RWPE2 (cell line): Measurements from ENCODE around the gene EFNA3.

Experiments
- ATAC-seq: fragments of 200-7000 bp; cut with Tn5 transposase; 3 replicates; pipeline ENCODE4 v1.9.1; 2021; ENCODE audit warnings: low read depth
- DNase-seq: peaks from one replicate; pipeline ENCODE4 v3.0.0-alpha.2; 2020; ENCODE audit warnings: low spot score
- H3K27ac ChIP-seq: fragments of 450-650 bp; 2 replicates; pipeline ENCODE4 v1.5.1; 2017; ENCODE audit warnings: mild to moderate bottlenecking; ENCODE audit not compliant: poor library complexity, severe bottlenecking
- H3K27me3 ChIP-seq: fragments of 250-450 bp; sonication (Bioruptor Pico); 2 replicates; pipeline ENCODE4 v1.5.1; 2021; ENCODE audit warnings: mild to moderate bottlenecking, moderate library complexity; ENCODE audit not compliant: insufficient read depth, poor library complexity, severe bottlenecking
- H3K36me3 ChIP-seq: fragments of 250-450 bp; sonication (Bioruptor Pico); 2 replicates; pipeline ENCODE4 v1.5.1; 2020; ENCODE audit warnings: low read depth, mild to moderate bottlenecking, moderate library complexity
- H3K4me1 ChIP-seq: fragments of 250-450 bp; sonication (Bioruptor Pico); 2 replicates; pipeline ENCODE4 v1.5.1; 2021; ENCODE audit warnings: mild to moderate bottlenecking, moderate library complexity; ENCODE audit not compliant: insufficient read depth, poor library complexity, severe bottlenecking
- H3K4me3 ChIP-seq: fragments of 250-450 bp; sonication (Bioruptor Pico); 2 replicates; pipeline ENCODE4 v1.5.1; 2021; ENCODE audit warnings: mild to moderate bottlenecking, moderate library complexity; ENCODE audit not compliant: severe bottlenecking
- H3K9me3 ChIP-seq: fragments of 250-450 bp; sonication (Bioruptor Pico); 2 replicates; pipeline ENCODE4 v1.5.1; 2021; ENCODE audit warnings: mild to moderate bottlenecking, moderate library complexity; ENCODE audit not compliant: severe bottlenecking
- CTCF ChIP-seq: fragments of 450-650 bp; IDR thresholded peaks from one replicate; pipeline ENCODE4 v1.5.1; 2017; ENCODE audit warnings: mild to moderate bottlenecking, moderate library complexity; ENCODE audit not compliant: poor library complexity, severe bottlenecking

EFNA3 gene

DNA sequence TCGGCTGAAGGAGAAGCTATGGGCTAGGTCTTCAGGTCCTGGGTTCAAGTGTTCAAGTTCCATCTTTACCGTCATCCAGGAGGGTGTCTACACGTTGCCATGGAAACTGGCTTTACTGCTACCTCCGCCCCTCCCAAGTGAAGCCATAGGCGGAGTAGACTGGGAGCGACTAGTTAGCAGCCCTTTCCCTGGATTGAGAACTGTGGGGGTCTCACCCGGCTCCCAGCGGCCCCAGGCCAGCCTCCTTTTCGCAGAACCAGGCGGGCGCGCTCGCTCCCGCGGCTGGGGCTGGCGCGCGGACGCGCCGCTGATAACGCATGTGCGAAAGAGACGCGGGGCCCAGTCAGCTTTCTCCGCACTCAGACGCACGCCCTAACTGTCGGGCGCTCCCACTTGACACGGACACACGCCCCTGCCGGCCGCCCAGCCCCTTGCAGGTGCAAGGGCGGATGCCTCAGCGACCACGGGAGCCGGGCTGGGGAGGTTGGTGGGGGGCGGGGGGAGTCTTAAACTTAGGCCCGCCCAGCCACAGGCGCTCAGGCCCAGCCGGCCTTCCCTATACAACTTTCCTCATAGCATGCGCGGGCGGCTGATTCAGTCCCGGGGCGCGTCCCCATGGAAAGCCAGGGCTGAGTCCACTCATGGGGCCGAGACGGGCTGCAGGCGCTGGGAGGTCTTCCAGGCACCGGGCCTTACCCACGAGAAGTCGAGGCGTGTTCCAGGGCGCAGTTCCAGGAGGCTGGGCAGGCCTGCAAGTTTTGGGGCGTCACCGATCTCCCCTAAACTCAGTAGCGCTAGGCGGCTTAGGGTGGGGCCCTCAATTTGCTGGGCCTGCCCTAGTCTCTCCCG, 7.7 kb upstream of the EFNA3 start:
- peak; percentile 82 for DNase-seq
- H3K27ac ChIP-seq, result no peak overlapping the region
- no peaks in the 10 kb centered on the region for H3K27me3 ChIP-seq
- H3K4me1 ChIP-seq, result no peaks in the 10 kb centered on the region
- no peaks in the 10 kb centered on the region for H3K36me3 ChIP-seq
- ATAC-seq, result peak; percentile 86
- peak; percentile 44 for TF ChIP-seq CTCF
- H3K4me3 ChIP-seq, result peak overlapping the region; percentile 23
- H3K9me3 ChIP-seq, result no peaks in the 10 kb centered on the region

DNA sequence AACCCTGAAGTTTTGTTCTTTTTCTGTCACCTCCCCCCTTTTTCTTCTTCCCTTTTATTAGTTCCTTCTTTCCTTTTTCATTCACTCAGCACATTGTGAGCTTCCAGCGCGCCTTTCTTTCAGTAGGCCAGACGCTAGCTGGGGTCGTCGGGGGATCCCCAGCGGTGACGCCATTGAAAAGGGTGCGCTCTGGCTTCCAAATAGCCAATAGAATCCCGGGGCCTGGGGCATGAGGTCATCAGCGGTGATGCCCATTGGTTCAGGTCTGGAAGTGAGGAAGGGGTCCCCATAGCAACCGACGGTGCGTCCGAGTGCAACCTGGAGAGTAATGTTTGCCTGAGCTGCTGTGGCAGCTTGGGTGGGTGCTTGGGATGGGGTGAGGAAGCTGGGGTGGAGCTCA, 6.9 kb upstream of the EFNA3 start:
- ATAC-seq (no peak), DNase-seq (no peak)
- no peak for TF ChIP-seq CTCF
- H3K36me3 ChIP-seq, result no peaks in the 10 kb centered on the region
- H3K4me3 ChIP-seq, result no peak overlapping the region
- no peaks in the 10 kb centered on the region for H3K27me3 ChIP-seq
- no peaks in the 10 kb centered on the region for H3K9me3 ChIP-seq
- H3K27ac ChIP-seq, result no peak overlapping the region
- H3K4me1 ChIP-seq, result no peaks in the 10 kb centered on the region

- Histone ChIP-seq H3K27me3 (no peaks in the 10 kb centered on the region), H3K4me1 (no peaks in the 10 kb centered on the region), H3K27ac (no peak overlapping the region)
These were observed 5.9 kb upstream of the EFNA3 start for GRCh38 chr1:155072531-155073289.

DNA sequence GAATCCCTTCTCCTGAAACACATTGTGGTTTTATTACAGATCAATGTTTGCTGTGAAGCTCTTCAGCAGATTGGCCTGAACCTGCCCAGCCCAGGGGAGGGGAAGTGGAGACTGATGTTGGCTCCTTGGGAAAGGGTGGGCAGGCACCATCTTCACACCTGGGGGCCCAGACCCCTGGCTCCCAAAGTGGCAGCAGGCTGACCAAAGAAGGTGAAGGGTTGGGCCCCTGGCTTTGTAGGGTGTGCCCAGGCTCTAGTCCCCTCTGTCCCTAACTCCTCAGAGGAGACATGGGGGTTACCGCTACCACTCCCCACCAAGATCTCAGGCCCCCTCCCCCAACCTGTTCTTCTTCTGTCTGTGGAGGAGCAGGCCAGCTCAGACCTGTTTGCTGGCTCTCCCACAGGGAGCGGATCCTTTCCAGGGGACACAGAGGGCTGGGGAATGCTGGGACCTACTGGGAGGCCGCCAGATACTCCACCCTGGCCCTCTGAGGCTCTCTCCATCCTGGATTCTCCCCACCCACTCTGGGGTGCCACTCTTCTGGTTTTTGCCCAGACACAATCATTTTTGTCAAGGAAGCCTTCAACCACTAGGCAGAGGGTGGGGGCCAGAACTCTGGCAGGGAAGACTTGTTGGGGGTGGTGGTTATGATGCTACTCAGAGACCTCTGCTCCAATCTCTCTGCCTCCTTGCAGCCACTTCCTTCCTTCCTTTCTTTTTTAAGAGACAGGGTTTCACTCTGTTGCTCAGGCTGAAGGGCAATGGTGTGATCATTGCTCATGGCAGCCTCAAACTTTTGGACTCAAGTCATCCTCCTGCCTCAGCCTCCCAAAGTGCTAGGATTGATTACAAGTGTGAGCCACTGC, 5.0 kb upstream of the EFNA3 start:
- no peak overlapping the region for H3K27ac ChIP-seq
- DNase-seq (no peak), ATAC-seq (no peak)
- H3K27me3 ChIP-seq, result no peaks in the 10 kb centered on the region
- no peaks in the 10 kb centered on the region for H3K9me3 ChIP-seq
- no peak overlapping the region for H3K4me3 ChIP-seq
- TF ChIP-seq CTCF, result no peak
- no peaks in the 10 kb centered on the region for H3K4me1 ChIP-seq
- H3K36me3 ChIP-seq, result no peaks in the 10 kb centered on the region

More at GRCh38 chr1:155072531-155073289, 5.9 kb upstream of the EFNA3 start:
- no peak for ATAC-seq
- H3K36me3 ChIP-seq, result no peaks in the 10 kb centered on the region
- no peak overlapping the region for H3K4me3 ChIP-seq
- no peak for TF ChIP-seq CTCF
- DNase-seq, result no peak
- H3K9me3 ChIP-seq, result no peaks in the 10 kb centered on the region
